Stimulated activated memory B cell treated with anti-CD40 and anti-IgM and Interleukin-4, amounts not matched to agents 10 μg/mL and 1 μg/mL and 100 μg/mL, for 72 hours (primary cell): ENCODE measurements around the gene MIOX.

Source experiments
- ATAC-seq: fragments of 150-1000 bp; cut with Tn5 transposase; 2 replicates; pipeline ENCODE4 v1.10.0; 2021
- H3K27ac Mint-ChIP-seq: one replicate; pipeline ENCODE4 v1.8.0; 2022; ENCODE audit warnings: mild to moderate bottlenecking, mixed read lengths
- H3K27me3 Mint-ChIP-seq: one replicate; pipeline ENCODE4 v1.8.0; 2022; ENCODE audit warnings: mixed read lengths
- H3K36me3 Mint-ChIP-seq: one replicate; pipeline ENCODE4 v1.8.0; 2022; ENCODE audit warnings: mixed read lengths
- H3K4me1 Mint-ChIP-seq: one replicate; pipeline ENCODE4 v1.8.0; 2022; ENCODE audit warnings: mixed read lengths
- H3K4me3 Mint-ChIP-seq: one replicate; pipeline ENCODE4 v1.8.0; 2022; ENCODE audit warnings: mild to moderate bottlenecking, moderate library complexity, mixed read lengths
- H3K9me3 Mint-ChIP-seq: one replicate; pipeline ENCODE4 v1.8.0; 2022; ENCODE audit warnings: mixed read lengths

The MIOX gene

GRCh38 chr22:50486561-50487289 is at the start of gene MIOX:
TSS of gene MIOX (plus strand) at chr22:50486859. CDS start at chr22:50486898, 39 bp downstream.
- no peaks in the 10 kb centered on the region for H3K36me3 Mint-ChIP-seq
- H3K4me1 Mint-ChIP-seq = peaks cover 42% of the 10 kb centered on the region
- H3K27ac Mint-ChIP-seq = peak within 1 kb of the TSS; percentile 69
- no peaks in the 10 kb centered on the region for H3K9me3 Mint-ChIP-seq
- H3K27me3 Mint-ChIP-seq = no peaks in the 10 kb centered on the region
- no peak for ATAC-seq
- no peak within 1 kb of the TSS for H3K4me3 Mint-ChIP-seq

DNA sequence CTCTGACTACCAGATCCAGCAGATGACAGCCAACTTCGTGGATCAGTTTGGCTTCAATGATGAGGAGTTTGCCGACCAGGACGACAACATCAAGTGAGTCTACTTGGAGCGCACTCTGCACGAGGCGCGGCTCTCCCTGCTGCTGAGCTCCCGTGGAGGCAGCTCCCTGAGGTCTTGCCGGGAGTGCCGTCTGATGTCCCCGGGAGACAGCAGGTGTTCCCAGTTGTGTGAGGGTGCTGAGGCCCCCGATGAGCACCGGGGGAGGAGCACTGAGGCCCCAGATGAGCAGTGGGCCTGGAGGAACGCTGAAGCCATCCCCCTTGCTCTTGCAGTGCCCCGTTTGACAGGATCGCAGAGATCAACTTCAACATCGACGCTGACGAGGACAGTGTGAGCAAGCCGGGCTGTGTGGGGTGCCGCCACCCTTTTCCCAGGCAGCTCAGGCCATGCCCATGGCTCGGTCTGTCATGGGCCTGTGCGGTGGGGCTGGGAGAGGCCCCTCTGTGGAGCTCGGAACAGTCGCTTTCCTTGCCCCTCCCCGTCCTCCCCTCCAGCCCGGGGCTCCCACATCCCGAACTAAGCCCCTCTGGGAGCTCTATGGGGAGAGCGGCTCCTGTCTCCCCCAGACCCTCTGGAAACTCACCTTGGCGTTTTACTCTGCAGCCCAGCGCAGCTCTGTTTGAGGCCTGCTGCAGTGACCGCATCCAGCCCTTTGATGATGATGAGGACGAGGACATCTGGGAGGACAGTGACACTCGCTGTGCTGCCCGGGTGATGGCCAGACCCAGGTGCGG is 49.0 kb upstream of the MIOX start:
- no peaks in the 10 kb centered on the region for H3K27me3 Mint-ChIP-seq
- H3K27ac Mint-ChIP-seq = no peak overlapping the region
- no peak overlapping the region for H3K4me3 Mint-ChIP-seq
- no peaks in the 10 kb centered on the region for H3K9me3 Mint-ChIP-seq
- no peaks in the 10 kb centered on the region for H3K4me1 Mint-ChIP-seq
- peaks cover 21% of the 10 kb centered on the region for H3K36me3 Mint-ChIP-seq
- no peak for ATAC-seq

- H3K4me1 Mint-ChIP-seq = no peaks in the 10 kb centered on the region
- peaks cover 26% of the 10 kb centered on the region for H3K36me3 Mint-ChIP-seq
Measured at GRCh38 chr22:50438305-50439275, 48.1 kb upstream of the MIOX start.

DNA sequence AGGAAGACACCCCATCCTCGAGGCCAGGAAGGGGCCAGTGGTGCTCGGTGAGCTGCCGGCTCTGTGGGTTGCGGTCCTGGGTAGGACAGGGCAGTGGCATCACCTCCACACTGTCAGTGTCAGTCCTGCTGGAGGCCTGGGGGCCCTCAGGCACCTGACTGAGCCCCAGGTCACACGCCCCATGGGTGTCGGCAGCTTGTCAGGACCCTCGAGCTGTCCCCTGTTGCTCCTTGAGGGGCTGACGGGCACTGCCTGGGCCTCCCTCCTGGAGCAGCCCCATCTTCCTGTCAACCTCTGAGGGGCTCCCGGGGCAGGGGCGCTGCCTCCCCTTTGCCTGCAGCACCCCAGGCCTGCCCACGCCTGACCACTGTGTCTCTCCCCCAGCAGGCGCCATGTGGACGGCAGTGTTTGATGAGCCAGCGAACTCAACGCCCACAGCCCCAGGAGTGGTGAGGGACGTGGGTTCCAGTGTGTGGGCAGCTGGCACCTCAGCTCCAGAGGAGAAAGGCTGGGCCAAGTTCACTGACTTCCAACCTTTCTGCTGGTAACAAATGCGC is 47.3 kb upstream of the MIOX start:
- Mint-ChIP-seq H3K4me3 (no peak overlapping the region), H3K4me1 (no peaks in the 10 kb centered on the region), H3K9me3 (no peaks in the 10 kb centered on the region), H3K27me3 (no peaks in the 10 kb centered on the region), H3K36me3 (peaks cover 27% of the 10 kb centered on the region), H3K27ac (no peak overlapping the region)
- no peak for ATAC-seq

More at GRCh38 chr22:50438305-50439275, 48.1 kb upstream of the MIOX start:
- H3K27me3 Mint-ChIP-seq = no peaks in the 10 kb centered on the region
- no peak overlapping the region for H3K27ac Mint-ChIP-seq
- ATAC-seq = no peak
- H3K4me3 Mint-ChIP-seq = no peak overlapping the region
- H3K9me3 Mint-ChIP-seq = no peaks in the 10 kb centered on the region

DNA sequence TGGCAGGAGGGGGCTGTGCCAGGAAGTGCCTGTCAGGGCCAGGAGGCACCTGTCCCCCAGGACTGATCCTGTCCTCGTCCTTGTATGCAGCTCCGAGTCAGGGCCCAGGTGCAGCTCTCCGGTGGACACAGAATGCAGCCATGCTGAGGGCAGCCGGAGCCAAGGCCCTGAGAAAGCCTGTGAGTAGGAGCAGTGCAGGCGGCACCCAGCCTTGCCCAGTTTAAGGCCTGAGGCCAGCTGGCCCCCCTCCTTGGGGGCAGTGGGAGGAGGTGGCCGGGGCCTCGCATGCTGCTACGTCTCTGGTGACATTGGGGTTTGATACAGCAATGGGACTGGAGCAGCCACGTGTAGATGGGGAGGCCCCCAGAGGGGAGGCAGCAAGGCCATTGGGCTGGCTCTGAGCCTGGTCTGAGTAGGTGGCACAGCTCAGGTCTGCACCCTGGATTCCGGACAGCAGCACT is 46.8 kb upstream of the MIOX start:
- Mint-ChIP-seq H3K27ac (no peak overlapping the region), H3K36me3 (peaks cover 25% of the 10 kb centered on the region), H3K9me3 (no peaks in the 10 kb centered on the region), H3K4me3 (no peak overlapping the region), H3K27me3 (no peaks in the 10 kb centered on the region), H3K4me1 (peaks cover 2% of the 10 kb centered on the region)
- no peak for ATAC-seq

DNA sequence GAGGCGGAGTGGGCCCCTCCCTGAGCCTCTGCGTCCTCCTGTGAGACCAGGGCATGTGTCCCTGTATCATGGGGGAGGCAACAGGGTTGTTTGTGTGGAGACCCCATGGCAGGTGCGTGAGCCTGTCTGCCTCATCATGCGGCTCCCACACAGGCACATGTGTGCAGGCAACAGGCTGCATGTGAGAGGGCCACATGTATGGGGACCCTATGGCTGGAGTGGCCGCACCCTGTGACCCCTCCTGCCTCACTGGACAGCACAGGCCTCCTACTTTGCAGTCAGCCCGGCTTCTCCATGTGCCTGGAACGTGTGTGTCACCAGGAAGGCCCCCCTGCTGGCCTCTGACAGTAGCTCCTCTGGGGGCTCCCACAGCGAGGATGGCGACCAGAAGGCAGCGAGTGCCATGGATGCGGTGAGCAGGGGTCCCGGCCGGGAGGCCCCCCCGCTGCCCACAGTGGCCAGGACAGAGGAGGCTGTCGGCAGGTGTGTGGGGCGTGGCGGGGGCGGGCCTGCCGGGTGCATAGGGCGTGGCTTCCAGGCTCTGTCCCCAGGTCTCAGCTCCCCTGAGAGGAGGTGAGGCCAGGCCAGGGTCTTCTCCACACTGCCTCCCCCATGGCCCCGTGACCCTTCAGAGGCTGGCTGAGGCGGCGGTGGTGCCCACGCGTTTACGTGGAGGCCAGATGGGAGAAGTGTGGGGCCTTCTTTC is 46.0 kb upstream of the MIOX start:
- H3K4me1 Mint-ChIP-seq = peaks cover 10% of the 10 kb centered on the region
- H3K36me3 Mint-ChIP-seq = peaks cover 17% of the 10 kb centered on the region
- H3K27ac Mint-ChIP-seq = peak overlapping the region; percentile 22
- H3K4me3 Mint-ChIP-seq = no peak overlapping the region
- no peaks in the 10 kb centered on the region for H3K27me3 Mint-ChIP-seq
- no peaks in the 10 kb centered on the region for H3K9me3 Mint-ChIP-seq
- ATAC-seq = peak; percentile 4

GRCh38 chr22:50441428-50441993 is 45.1 kb upstream of the MIOX start:
- peak overlapping the region; percentile 22 for H3K27ac Mint-ChIP-seq

DNA sequence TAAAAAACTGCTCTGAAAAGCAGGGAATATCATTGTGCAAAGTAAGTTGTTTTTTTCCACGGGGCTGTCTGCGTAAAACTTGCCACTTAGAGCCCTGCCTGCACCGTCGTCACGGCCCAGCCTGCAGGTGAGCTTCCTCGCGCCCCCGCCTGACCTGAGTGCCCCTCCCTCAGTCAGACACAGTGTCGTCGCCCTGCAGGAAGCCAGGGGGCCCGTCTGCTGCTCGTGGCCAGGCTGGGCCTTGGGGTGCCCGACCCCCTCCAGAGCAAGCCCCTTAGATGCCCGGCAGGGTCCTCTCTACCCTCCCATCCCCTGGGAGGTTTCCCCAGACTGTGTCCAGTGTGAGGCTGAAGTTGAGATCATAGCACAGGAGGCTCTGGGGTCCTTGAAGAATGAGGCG is 43.5 kb upstream of the MIOX start:
- Mint-ChIP-seq H3K27ac (no peak overlapping the region), H3K4me1 (peaks cover 19% of the 10 kb centered on the region), H3K9me3 (no peaks in the 10 kb centered on the region), H3K27me3 (no peaks in the 10 kb centered on the region), H3K36me3 (peaks cover 26% of the 10 kb centered on the region), H3K4me3 (no peak overlapping the region)
- ATAC-seq = peak; percentile 5

More at GRCh38 chr22:50441428-50441993, 45.1 kb upstream of the MIOX start:
- Mint-ChIP-seq H3K36me3 (peaks cover 17% of the 10 kb centered on the region), H3K27me3 (no peaks in the 10 kb centered on the region), H3K9me3 (no peaks in the 10 kb centered on the region), H3K4me1 (peaks cover 18% of the 10 kb centered on the region), H3K4me3 (no peak overlapping the region)
- ATAC-seq = no peak

DNA sequence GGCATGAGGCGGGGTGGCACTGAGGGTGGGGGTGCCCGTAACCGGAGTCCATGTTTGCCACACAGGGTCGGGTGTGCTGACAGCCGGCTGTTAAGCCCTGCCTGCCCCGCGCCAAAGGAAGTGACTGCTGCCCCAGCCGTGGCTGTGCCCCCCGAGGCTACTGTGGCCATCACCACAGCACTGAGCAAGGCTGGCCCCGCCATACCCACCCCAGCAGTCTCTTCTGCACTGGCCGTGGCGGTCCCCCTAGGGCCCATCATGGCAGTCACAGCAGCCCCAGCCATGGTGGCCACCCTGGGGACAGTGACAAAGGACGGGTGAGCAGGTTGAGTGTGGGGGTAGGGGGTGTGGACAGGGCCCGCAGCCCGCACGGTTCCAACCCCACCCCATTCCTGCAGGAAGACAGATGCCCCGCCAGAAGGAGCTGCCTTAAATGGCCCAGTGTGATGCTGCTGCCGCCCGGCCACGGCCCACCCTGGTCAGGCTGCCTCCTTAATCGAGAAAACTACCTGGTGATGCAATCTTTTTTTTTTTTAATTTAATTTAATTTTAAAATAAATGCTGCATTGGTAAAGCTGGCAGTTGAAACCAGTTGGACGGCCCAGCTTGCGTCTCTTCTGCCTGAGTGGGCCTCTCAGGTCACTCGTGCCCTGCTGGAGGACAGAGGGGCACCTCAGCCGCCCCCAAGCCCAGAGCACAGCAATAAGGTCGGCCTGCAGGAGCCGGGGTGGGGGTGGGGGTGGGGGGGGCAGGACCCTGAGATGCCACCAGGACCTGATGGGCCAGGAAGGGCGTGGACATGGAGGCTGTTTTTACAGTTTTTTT is 42.6 kb upstream of the MIOX start:
- no peaks in the 10 kb centered on the region for H3K9me3 Mint-ChIP-seq
- H3K4me1 Mint-ChIP-seq = peaks cover 19% of the 10 kb centered on the region
- no peak overlapping the region for H3K27ac Mint-ChIP-seq
- H3K36me3 Mint-ChIP-seq = peaks cover 34% of the 10 kb centered on the region
- peak; percentile 14 for ATAC-seq
- H3K27me3 Mint-ChIP-seq = no peaks in the 10 kb centered on the region
- no peak overlapping the region for H3K4me3 Mint-ChIP-seq

GRCh38 chr22:50444663-50445062 is 42.0 kb upstream of the MIOX start:
- Mint-ChIP-seq H3K4me3 (no peak overlapping the region), H3K27ac (peak overlapping the region; percentile 62), H3K27me3 (no peaks in the 10 kb centered on the region), H3K9me3 (no peaks in the 10 kb centered on the region), H3K36me3 (peaks cover 39% of the 10 kb centered on the region), H3K4me1 (peaks cover 24% of the 10 kb centered on the region)
- no peak for ATAC-seq

DNA sequence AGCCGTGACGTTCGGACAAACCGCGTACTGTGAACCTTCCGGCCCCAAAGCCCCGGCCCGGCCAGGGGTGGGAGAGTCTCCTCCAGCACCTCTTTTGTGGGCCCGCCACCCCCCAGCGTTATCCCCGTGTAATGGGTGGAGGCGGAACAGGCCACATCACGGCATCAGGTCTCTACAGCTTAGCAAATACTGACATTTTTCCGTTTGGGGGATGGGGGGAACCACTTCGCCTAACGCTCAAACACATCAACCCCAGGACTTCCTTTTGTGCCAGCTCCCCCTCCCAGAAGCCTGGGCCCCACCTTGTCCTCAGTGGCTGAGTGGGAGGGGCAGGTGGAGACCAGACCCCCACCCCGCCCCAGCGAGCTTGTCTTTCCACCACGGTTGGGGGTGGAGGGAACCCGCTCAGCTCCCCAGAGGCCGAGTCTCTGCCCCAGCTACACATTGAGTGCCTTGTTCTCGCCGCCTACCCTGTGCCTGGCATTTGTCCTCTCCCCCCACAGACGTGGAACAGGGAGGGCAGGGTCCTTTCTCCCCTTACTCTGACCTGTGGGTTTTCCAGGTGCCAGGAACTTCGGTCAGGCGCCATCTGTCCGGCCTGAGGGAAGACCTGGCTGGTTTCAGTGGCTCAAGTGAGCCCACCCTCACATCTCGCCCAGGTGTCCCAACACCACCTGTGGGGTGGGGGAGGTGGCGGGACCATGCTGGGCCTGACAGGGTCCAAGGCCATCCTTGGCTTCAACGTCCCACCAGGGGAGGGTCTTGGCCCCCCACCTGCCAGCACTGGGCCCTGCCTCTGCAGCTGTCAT is 41.4 kb upstream of the MIOX start:
- ATAC-seq = peak; percentile 54
- peak overlapping the region; percentile 62 for H3K27ac Mint-ChIP-seq
- peaks cover 30% of the 10 kb centered on the region for H3K4me1 Mint-ChIP-seq
- H3K4me3 Mint-ChIP-seq = no peak overlapping the region
- H3K36me3 Mint-ChIP-seq = peaks cover 43% of the 10 kb centered on the region
- no peaks in the 10 kb centered on the region for H3K9me3 Mint-ChIP-seq
- no peaks in the 10 kb centered on the region for H3K27me3 Mint-ChIP-seq

DNA sequence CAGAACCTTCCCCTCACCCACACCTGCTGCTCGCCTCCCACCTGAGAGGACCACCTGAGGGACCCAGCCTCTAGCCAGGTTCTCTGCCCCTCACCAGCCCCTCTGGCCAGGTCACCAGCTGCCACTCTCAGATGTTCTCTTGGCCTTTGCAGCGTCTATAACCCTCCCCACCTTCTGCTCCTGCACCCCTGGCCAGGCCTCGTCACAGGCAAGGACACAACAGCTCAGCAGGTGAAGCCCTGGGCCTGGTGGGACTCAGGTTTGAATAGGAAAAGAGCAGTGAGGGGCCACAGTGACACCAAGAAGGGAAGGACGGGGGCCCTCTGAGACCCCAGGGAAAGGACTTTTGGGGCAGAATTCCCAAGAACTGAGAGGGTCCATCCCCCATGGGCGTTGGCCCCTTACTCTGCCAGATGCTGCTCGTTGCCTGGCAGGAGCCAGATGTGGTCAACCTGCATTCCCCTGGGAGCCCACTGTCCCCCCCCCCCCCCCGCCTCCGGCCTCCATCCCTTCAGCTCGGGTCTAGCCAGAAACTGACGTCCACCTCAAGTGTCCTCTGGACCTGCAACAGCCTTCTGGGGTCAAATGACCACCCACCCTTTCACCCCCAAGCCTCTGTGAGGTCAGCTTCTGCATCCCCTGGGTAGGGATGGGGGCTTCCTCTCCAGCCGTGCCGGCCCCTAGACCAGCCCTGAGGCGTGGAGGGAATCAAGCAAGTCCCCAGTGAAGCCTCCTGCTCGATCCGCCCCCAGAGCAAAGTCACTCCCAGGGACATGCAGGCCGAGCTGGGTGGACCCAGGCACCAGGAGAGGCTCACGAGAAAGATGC is 40.6 kb upstream of the MIOX start:
- no peak overlapping the region for H3K4me3 Mint-ChIP-seq
- no peaks in the 10 kb centered on the region for H3K27me3 Mint-ChIP-seq
- H3K4me1 Mint-ChIP-seq = peaks cover 33% of the 10 kb centered on the region
- H3K9me3 Mint-ChIP-seq = no peaks in the 10 kb centered on the region
- H3K27ac Mint-ChIP-seq = peak overlapping the region; percentile 62
- no peak for ATAC-seq
- H3K36me3 Mint-ChIP-seq = peaks cover 47% of the 10 kb centered on the region
